ENCODE data around the gene CTCFL. TPM values are rescaled to one million over a fixed set of nuclear protein-coding genes. Genes with fewer than 3 reads are reported as not detected.

Gene CTCFL
- total and polyA plus RNA-seq, 2 of the 13 experiments (the other 11 are each of a cell fraction or from before 2014, with no cell fraction given): 0.04 TPM; not detected in 1

- TF ChIP-seq IRF1 (CRISPR knock-in tag; IDR thresholded peaks at IDR 0.05; ENCODE audit: low read depth): no peak
- TF ChIP-seq TCF7L2 (IDR thresholded peaks at IDR 0.05; ENCODE audit: low read depth, low read length): no peak
- no peak for TF ChIP-seq BORCS8-MEF2B (CRISPR knock-in tag; IDR thresholded peaks at IDR 0.05)
- TF ChIP-seq ZNF550 (CRISPR knock-in tag; IDR thresholded peaks at IDR 0.05; ENCODE audit: borderline replicate concordance): no peak
- TF ChIP-seq CERS6 (CRISPR knock-in tag; IDR thresholded peaks at IDR 0.05): no peak
- TF ChIP-seq ZBTB1 (CRISPR knock-in tag; IDR thresholded peaks at IDR 0.05; ENCODE audit: borderline replicate concordance): no peak
- no peak for TF ChIP-seq STAT6 (CRISPR knock-in tag; IDR thresholded peaks at IDR 0.05; ENCODE audit: borderline replicate concordance)
- TF ChIP-seq SP2 (CRISPR knock-in tag; IDR thresholded peaks at IDR 0.05): no peak
- TF ChIP-seq ZNF768 (CRISPR knock-in tag; IDR thresholded peaks at IDR 0.05): no peak
- TF ChIP-seq KDM2A (CRISPR knock-in tag; IDR thresholded peaks at IDR 0.05; ENCODE audit: borderline replicate concordance, low read depth): no peak; the same call in 1 of the 2 replicates
- no peak for TF ChIP-seq ZNF788 (CRISPR knock-in tag; IDR thresholded peaks at IDR 0.05; ENCODE audit: borderline replicate concordance)
- TF ChIP-seq PHB2 (IDR thresholded peaks at IDR 0.05; ENCODE audit: partially characterized antibody): no peak
- no peak for TF ChIP-seq HCFC1 (IDR thresholded peaks at IDR 0.05; ENCODE audit: low read depth, low read length)
- no peak for TF ChIP-seq ZBTB34 (CRISPR knock-in tag; IDR thresholded peaks at IDR 0.05)
- TF ChIP-seq KDM4B (CRISPR knock-in tag; IDR thresholded peaks at IDR 0.05): no peak
- no peak for TF ChIP-seq RAD21 (CRISPR knock-in tag; IDR thresholded peaks at IDR 0.05)
- TF ChIP-seq ZNF335 (CRISPR knock-in tag; IDR thresholded peaks at IDR 0.05): no peak
- peak; percentile 68; the same call in 1 of the 2 replicates for TF ChIP-seq ARID5B (CRISPR knock-in tag; IDR thresholded peaks at IDR 0.05)
- no peak for TF ChIP-seq PHF20 (CRISPR knock-in tag; IDR thresholded peaks at IDR 0.05)
- 0 out of 2 replicates have a peak, but pooled peaks have one; percentile 32 for TF ChIP-seq CBX2 (IDR thresholded peaks at IDR 0.05; ENCODE audit: low read depth, low read length)
- peak; percentile 17; the same call in 1 of the 2 replicates for TF ChIP-seq CBX2 (CRISPR knock-in tag; IDR thresholded peaks at IDR 0.05; ENCODE audit: low read depth)
Measured at GRCh38 chr20:57555457-57556184, 30.7 kb upstream of the CTCFL start (continued).
